Spleen (tissue), 7 donors: Measurements from ENCODE around the gene NECTIN4.

Source experiments
- CTCF ChIP-seq, 11 experiments: fragments of 200-600 bp in 7 of 11; fragments of 450-650 bp in 4 of 11; sonication (generic) in 4 of 11; IDR thresholded peaks in 8 of 11; conservative IDR thresholded peaks in 3 of 11; 1 replicate in 7 of 11; 2 replicates in 4 of 11; pipeline versions ENCODE4 v1.4.0 to v1.8.0; 2016 to 2021; ENCODE audit warnings: antibody characterized with exemption in 11 of 11, inconsistent platforms in 4 of 11, mild to moderate bottlenecking in 1 of 11
- POLR2A ChIP-seq, 3 donors: fragments of 450-650 bp; IDR thresholded peaks; one replicate each; pipeline ENCODE4 v1.5.1; 2017; ENCODE audit warnings: antibody characterized with exemption in 3 of 3, mild to moderate bottlenecking in 1 of 3
- donor health status: DM: no; HTN: no; CAD: no; lungs with moderate emphysema.
- donor health status: DM: no; HTN: no; CAD: no.
- donor health status: DM: no; HTN: no; CAD: no.

DNA sequence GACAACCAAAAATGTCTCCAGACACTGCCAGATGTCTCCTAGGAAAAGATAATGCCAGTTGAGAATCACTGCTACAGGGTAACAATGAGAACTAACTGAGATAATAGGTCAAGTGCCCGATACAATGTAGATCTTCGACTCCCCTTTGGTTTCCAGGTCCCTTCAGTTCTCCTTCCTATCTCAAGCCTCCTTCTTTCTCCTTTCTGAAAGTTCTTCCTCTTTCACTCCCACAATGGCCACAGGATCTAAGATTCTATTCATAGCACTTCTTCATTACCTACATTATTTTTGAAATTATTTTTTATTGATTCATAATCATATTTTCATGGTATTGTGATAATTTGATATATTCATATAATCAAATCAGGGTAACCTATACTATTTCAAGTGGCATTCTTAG is 22.2 kb upstream of the NECTIN4 start:
- TF ChIP-seq CTCF (IDR thresholded peaks at IDR 0.05 in 8 of 11, conservative IDR thresholded peaks at IDR 0.05 in 3 of 11), result no peak
- TF ChIP-seq POLR2A (IDR thresholded peaks at IDR 0.05), result no peak
